Thoracic aorta (tissue), 2 donors: ENCODE results near the gene TBPL1. TPM values are rescaled to one million over a fixed set of nuclear protein-coding genes. Genes with fewer than 3 reads are reported as not detected.

Experiments used
- ATAC-seq: fragments of 150-250 bp; one replicate; pipeline ENCODE4 v1.8.0; 2017; ENCODE audit warnings: low read depth; ENCODE audit not compliant: insufficient number of reproducible peaks, low FRiP score
- DNase-seq: peaks from one replicate; pipeline ENCODE4 v3.0.0-alpha.2; 2020; ENCODE audit warnings: low spot score
- H3K27ac ChIP-seq, 2 donors: fragments of 200-600 bp; sonication (generic); 1 replicate in 1 of 2; 2 replicates in 1 of 2; pipeline ENCODE4 v1.5.1; 2016; ENCODE audit warnings: mild to moderate bottlenecking in 2 of 2, moderate library complexity in 2 of 2
- H3K27me3 ChIP-seq: fragments of 200-600 bp; sonication (generic); replicated peaks from 2 replicates; pipeline ENCODE4 v1.6.0; 2016; ENCODE audit warnings: mild to moderate bottlenecking; ENCODE audit not compliant: insufficient read depth
- H3K36me3 ChIP-seq: fragments of 200-600 bp; sonication (generic); one replicate; pipeline ENCODE4 v1.5.1; 2016
- H3K4me1 ChIP-seq, 2 donors: fragments of 200-600 bp; sonication (generic); 1 replicate in 1 of 2; 2 replicates in 1 of 2; pipeline versions ENCODE4 v1.5.1 to v1.6.0; 2016; ENCODE audit warnings: low read depth in 2 of 2, mild to moderate bottlenecking in 1 of 2; ENCODE audit not compliant: control insufficient read depth in 1 of 2
- H3K4me3 ChIP-seq: fragments of 200-600 bp; sonication (generic); 2 replicates; pipeline ENCODE4 v1.5.1; 2016; ENCODE audit warnings: mild to moderate bottlenecking
- H3K9me3 ChIP-seq: fragments of 200-600 bp; sonication (generic); 2 replicates; pipeline ENCODE4 v1.5.1; 2016
- total RNA-seq, 2 donors: library from RNA; depleted of rRNA; stranded (reverse); fragments of >200 nt; gene quantifications; one replicate each; pipeline versions ENCODE4 v1.1.0 to v1.2.3, GENCODE V29; 2016
- TF ChIP-seq, protein P1 (sequence below): fragments of 200-600 bp; sonication (generic); IDR thresholded peaks from one replicate; pipeline ENCODE4 v1.5.1; 2019; ENCODE audit warnings: antibody characterized with exemption

Gene TBPL1
- total RNA-seq, 2 donors from 2014 or later, result 6.1 to 8.5 TPM

DNA sequence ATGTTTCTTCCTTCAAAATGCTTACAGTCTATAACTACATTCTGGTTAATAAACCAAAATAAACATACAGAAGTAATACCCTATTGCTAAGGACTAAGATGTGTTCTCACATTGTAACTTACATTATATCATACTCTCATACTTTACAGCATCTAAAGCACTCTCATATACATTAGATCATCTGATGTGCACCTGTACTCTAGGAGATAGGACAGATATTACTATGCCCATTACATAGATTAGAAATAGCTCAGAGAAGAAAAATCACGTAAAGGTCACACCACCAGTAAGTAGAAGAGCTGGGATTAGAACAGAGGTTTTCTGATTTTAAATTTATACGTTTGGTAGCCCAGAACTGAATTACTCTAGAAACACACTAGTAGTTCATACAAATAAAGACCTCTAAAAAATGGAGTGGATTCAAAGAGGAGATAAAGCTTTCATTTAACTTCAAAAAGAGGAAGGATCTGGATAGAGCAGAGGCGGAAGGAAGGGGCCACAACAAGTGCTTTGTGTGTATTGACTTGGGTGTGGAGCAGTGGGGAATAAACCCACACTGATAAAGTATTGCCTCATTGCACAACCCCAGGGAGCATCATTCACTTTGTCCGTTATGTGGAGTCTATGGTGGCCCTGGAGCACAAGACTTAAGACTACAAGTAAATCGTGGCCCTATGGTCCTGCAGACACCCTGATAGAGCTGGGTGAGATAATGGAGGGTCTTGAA is 68.5 kb downstream of the TBPL1 start:
- H3K36me3 ChIP-seq, result no peaks in the 10 kb centered on the region
- H3K4me3 ChIP-seq, result peak overlapping the region; percentile 48
- no peak for DNase-seq
- H3K27me3 ChIP-seq, result no peaks in the 10 kb centered on the region
- TF ChIP-seq, protein P1, sequence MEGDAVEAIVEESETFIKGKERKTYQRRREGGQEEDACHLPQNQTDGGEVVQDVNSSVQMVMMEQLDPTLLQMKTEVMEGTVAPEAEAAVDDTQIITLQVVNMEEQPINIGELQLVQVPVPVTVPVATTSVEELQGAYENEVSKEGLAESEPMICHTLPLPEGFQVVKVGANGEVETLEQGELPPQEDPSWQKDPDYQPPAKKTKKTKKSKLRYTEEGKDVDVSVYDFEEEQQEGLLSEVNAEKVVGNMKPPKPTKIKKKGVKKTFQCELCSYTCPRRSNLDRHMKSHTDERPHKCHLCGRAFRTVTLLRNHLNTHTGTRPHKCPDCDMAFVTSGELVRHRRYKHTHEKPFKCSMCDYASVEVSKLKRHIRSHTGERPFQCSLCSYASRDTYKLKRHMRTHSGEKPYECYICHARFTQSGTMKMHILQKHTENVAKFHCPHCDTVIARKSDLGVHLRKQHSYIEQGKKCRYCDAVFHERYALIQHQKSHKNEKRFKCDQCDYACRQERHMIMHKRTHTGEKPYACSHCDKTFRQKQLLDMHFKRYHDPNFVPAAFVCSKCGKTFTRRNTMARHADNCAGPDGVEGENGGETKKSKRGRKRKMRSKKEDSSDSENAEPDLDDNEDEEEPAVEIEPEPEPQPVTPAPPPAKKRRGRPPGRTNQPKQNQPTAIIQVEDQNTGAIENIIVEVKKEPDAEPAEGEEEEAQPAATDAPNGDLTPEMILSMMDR, result no peak
- H3K4me1 ChIP-seq, result peaks cover 21 to 45% of the 10 kb centered on the region in 2 donors
- peak overlapping the region; percentile 69 to 75 for H3K27ac ChIP-seq
- H3K9me3 ChIP-seq, result no peaks in the 10 kb centered on the region
- ATAC-seq, result no peak

DNA sequence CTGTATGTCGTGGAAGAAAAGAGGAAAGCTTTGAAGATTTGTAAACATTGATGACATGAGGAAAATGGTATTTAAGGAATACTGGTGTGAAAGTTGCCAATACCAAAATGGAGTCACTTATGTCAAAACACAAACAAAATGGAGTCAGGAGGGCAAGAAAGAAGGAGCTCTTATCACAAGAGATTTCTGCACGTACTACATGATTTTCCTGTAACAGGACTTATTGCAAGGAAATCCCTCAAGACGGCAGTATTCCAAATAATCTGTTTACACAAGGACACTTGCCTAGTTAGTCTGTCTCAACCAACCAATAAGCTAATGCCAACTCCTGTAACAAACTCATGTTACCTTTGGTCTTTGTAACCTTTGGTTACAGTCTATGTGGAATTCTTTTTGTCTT is 69.6 kb downstream of the TBPL1 start:
- TF ChIP-seq, protein P1, result no peak
- H3K27ac ChIP-seq, result peak overlapping the region in 1 of 2 donors; percentile 17
- H3K9me3 ChIP-seq, result no peaks in the 10 kb centered on the region

DNA sequence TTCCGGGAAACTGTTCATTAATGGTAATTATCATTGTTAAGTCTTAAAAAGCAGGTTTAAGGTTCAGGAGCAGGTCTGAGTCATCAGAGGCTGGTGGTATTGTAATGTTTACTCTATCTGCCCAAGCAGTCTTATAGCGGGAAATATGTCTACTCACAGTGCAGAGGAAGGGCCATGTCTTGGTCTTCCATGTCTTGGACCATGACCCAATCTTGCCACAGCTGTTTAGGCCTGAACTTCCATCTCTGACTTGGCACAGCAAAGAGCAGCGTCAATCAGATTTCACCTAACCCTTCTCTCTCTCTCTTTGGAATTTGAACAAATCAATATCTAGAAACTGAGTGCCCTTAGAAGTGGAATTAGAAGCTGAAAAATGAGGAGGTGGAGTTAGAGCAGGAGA is 73.6 kb downstream of the TBPL1 start:
- TF ChIP-seq, protein P1, result no peak
- no peak overlapping the region for H3K27ac ChIP-seq
- H3K36me3 ChIP-seq, result peaks cover 5% of the 10 kb centered on the region
- no peaks in the 10 kb centered on the region for H3K9me3 ChIP-seq
- no peak for DNase-seq
- H3K4me1 ChIP-seq, result peaks cover 4 to 6% of the 10 kb centered on the region in 2 donors
- H3K4me3 ChIP-seq, result no peak overlapping the region
- no peaks in the 10 kb centered on the region for H3K27me3 ChIP-seq
- ATAC-seq, result no peak

More for the DNA sequence above, 69.6 kb downstream of the TBPL1 start:
- Histone ChIP-seq H3K36me3 (no peaks in the 10 kb centered on the region), H3K4me3 (no peak overlapping the region), H3K27me3 (no peaks in the 10 kb centered on the region), H3K4me1 (peaks cover 21 to 45% of the 10 kb centered on the region in 2 donors)
- no peak for DNase-seq
- no peak for ATAC-seq

DNA sequence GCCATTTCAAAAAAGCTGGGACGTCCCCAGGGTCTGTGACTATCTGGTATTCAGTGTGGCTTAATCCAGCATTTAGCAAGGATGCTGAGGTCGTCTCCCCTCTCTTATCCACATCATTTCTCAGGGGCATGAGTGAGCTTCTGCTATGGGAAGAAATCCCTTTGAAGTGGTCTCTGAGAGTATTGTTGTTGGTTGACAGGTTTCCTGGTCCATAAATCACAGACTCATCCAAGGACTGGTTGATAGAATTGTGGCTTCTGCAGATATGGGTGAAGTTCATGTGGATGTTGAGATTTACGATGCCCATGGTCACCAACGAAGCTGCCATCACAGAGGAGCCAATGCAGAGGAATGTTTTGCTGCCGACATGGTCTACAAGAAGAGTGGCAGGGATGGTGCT is 75.4 kb downstream of the TBPL1 start:
- DNase-seq (no peak), ATAC-seq (no peak)
- H3K27me3 ChIP-seq, result no peaks in the 10 kb centered on the region
- TF ChIP-seq, protein P1, result no peak
- H3K4me1 ChIP-seq, result no peaks in the 10 kb centered on the region
- H3K27ac ChIP-seq, result no peak overlapping the region
- peaks cover 5% of the 10 kb centered on the region for H3K36me3 ChIP-seq
- no peak overlapping the region for H3K4me3 ChIP-seq
- no peaks in the 10 kb centered on the region for H3K9me3 ChIP-seq

DNA sequence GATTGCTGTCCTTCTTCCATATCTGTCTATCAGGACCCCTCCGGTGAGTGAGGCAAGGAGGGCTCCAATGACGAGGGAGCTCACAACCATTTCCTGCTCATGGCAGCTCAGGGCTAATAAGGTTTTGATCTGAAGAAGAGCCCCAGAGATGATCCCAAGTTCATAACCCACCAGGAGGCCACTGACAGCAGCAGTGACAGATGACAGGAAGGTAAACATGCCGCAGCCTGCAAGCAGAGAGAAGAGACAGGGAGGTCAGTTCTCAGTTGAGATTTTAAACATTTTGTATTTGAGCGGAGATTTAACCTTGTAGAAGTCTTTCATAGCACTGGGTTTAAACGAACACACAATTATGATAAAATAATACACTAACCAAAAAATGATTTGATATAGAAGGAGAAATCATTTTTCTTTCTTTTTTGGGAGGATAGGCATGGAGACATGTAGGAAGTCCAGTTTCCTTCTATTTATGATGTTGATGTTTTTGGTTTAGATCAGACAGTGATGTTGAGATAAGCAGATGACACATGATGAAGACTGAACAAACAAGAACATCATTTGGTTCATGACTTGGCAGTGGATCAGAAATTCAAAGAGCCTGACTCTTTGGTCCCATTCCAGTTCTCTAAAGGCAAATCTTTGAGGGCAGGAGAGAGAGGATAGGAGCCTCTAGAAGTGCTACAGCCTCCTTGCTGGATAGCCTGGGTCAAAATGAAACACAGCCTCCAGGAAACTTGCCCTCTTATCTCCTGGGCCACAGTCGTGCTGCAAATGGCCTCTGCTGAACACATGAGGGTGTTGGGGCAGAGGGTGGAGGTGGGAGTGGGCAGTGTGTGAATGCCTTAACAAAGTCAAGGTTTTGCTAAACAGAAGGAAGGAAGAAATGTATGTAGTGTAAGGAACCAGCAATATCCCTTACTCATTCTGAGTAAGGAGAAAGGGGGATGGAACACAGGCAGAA is 76.8 kb downstream of the TBPL1 start:
- H3K27ac ChIP-seq, result no peak overlapping the region

More for the DNA sequence above, 76.8 kb downstream of the TBPL1 start:
- ATAC-seq (no peak), DNase-seq (no peak)
- H3K4me3 ChIP-seq, result no peak overlapping the region
- H3K36me3 ChIP-seq, result peaks cover 5% of the 10 kb centered on the region
- no peaks in the 10 kb centered on the region for H3K9me3 ChIP-seq
- H3K27me3 ChIP-seq, result no peaks in the 10 kb centered on the region
- TF ChIP-seq, protein P1, result no peak
- H3K4me1 ChIP-seq, result peaks cover 0 to 3% of the 10 kb centered on the region in 2 donors
